ENCODE data around the gene LGI2. TPM values are rescaled to one million over a fixed set of nuclear protein-coding genes. Genes with fewer than 3 reads are reported as not detected.

Gene LGI2
- total RNA-seq, 5 donors from 2014 or later (not counting 1 experiment from before 2014, with no cell fraction given): 0.03 TPM; not detected in 4

DNA sequence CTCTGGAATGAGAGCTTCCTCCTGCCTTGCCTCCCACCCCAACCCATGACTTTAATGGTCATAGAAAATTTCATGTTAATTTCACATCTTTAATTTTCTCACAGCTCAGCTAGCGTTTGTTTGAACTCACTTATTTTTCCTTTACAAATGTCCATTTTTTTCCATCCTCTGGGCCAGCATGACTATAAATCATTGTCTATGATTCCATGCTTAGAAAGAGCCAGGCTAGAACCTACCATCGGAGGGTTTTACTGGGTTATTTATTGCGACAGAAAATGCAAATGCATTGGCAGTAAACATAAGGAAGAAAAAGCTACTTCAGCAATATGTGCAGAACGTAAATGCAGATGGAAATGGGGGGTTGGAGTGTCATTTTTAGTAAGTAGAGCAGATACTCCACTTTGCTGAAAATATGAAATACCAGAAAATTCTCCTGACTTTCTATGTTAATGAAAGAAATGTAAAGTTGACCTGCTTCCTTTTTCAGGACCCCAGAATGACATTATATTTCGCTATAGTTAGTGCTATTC, 37.1 kb downstream of the LGI2 start:
- ChIA-PET POLR2A (no interaction called here), CTCF (interaction anchor here in 1 of 2 donors (0.5 kb wide), 1 partner anchor 1477 kb away, joined by 8 read pairs; no protein-coding TSS in a partner anchor)
- Histone ChIP-seq H3K27ac (ENCODE audit: low read length) (no peak overlapping the region), H3K4me1 (ENCODE audit: control insufficient read depth in 1 of 2, extremely low read depth in 1 of 2, insufficient read depth in 2 of 2, low read length in 2 of 2) (no peaks in the 10 kb centered on the region), H3K4me3 (ENCODE audit: control insufficient read depth in 1 of 2, extremely low read depth in 1 of 2, low read length in 1 of 2) (no peak overlapping the region), H3K27me3 (replicated peaks in 1 of 2; ENCODE audit: control insufficient read depth in 2 of 2, extremely low read depth in 1 of 2, insufficient read depth in 2 of 2, low read length in 1 of 2) (peaks cover 0 to 3% of the 10 kb centered on the region in 2 experiments), H3K36me3 (ENCODE audit: control insufficient read depth in 2 of 2, extremely low read depth in 1 of 2, insufficient read depth in 1 of 2, low read length in 1 of 2) (no peaks in the 10 kb centered on the region), H3K9me3 (no peaks in the 10 kb centered on the region)
- 71% methylated on average over 1 of the region's 5 CpGs for WGBS (ENCODE audit: insufficient coverage)
- DNase-seq: no peak
- Mint-ChIP-seq H3K36me3 (no peaks in the 10 kb centered on the region), H3K9me3 (peaks cover 0 to 5% (median 2%) of the 10 kb centered on the region in 3 donors), H3K4me3 (no peak overlapping the region), H3K4me1 (no peaks in the 10 kb centered on the region), H3K27ac (no peak overlapping the region), H3K27me3 (peaks cover 0 to 2% of the 10 kb centered on the region in 2 donors)
- no peak for ATAC-seq (replicated peaks in 1 of 4)

DNA sequence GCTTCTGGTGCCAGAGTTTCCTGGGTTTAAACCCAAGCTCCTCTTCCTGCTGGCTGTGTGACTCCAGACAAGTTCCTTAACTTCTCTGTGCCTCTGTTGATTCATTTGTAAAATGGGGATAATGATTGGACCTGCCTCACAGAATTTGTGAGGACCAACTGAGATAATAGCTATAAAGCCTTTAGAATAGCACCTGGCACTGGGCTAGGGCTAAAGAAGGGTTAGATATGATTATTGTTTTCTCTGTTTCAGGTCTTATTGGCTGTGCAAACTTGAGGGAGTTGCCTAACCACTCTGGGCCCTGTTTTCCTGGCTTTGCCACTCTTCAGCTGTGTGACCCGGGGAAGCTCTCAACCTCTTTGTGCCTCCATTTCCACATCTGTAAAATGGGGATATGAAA, 37.8 kb downstream of the LGI2 start:
- Mint-ChIP-seq H3K27ac (peak overlapping the region in 1 of 2 donors; percentile 13), H3K9me3 (peaks cover 0 to 5% (median 2%) of the 10 kb centered on the region in 3 donors), H3K27me3 (peaks cover 0 to 2% of the 10 kb centered on the region in 2 donors), H3K36me3 (no peaks in the 10 kb centered on the region), H3K4me1 (no peaks in the 10 kb centered on the region), H3K4me3 (no peak overlapping the region)
- ATAC-seq (replicated peaks in 1 of 4) (no peak), DNase-seq (no peak)
- H3K9me3 ChIP-seq: no peaks in the 10 kb centered on the region
- no CpG with 5 or more reads among the region's 1 CpG for WGBS (ENCODE audit: insufficient coverage)
- CTCF ChIA-PET: interaction anchor here in 1 of 2 donors (0.7 kb wide), 1 partner anchor 13 kb away, joined by 5 read pairs; no protein-coding TSS in a partner anchor
- no peaks in the 10 kb centered on the region for H3K4me1 ChIP-seq (ENCODE audit: control insufficient read depth in 1 of 2, extremely low read depth in 1 of 2, insufficient read depth in 2 of 2, low read length in 2 of 2)
- no peak overlapping the region for H3K4me3 ChIP-seq (ENCODE audit: control insufficient read depth in 1 of 2, extremely low read depth in 1 of 2, low read length in 1 of 2)
- POLR2A ChIA-PET: no interaction called here
- peaks cover 0 to 3% of the 10 kb centered on the region in 2 experiments for H3K27me3 ChIP-seq (replicated peaks in 1 of 2; ENCODE audit: control insufficient read depth in 2 of 2, extremely low read depth in 1 of 2, insufficient read depth in 2 of 2, low read length in 1 of 2)
- H3K36me3 ChIP-seq (ENCODE audit: control insufficient read depth in 2 of 2, extremely low read depth in 1 of 2, insufficient read depth in 1 of 2, low read length in 1 of 2): no peaks in the 10 kb centered on the region
- no peak overlapping the region for H3K27ac ChIP-seq (ENCODE audit: low read length)

DNA sequence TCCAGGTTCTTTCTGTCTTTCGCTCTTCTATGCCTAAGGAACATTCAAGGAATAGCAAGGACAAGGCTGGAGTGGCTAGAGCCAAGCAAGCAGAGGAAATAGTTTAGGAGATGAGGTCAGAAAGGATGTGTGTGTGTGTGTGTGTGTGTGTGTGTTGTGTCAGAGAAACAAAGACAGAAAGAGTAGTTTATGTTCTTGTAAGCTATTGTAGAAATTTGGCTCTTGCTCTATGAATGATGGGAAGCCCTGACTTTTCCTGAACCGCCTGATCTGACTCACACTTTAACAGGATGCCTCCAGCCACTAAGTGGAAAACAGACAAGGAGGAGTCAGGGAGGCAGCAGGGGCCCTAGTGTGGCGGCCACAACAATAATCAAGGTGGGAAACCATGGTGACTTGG, 39.7 kb downstream of the LGI2 start:
- Mint-ChIP-seq H3K27ac (no peak overlapping the region), H3K27me3 (peaks cover 0 to 3% of the 10 kb centered on the region in 2 donors), H3K36me3 (no peaks in the 10 kb centered on the region), H3K9me3 (peaks cover 0 to 5% (median 2%) of the 10 kb centered on the region in 3 donors), H3K4me3 (no peak overlapping the region), H3K4me1 (no peaks in the 10 kb centered on the region)
- H3K36me3 ChIP-seq (ENCODE audit: control insufficient read depth in 2 of 2, extremely low read depth in 1 of 2, insufficient read depth in 1 of 2, low read length in 1 of 2): no peaks in the 10 kb centered on the region
- H3K4me1 ChIP-seq (ENCODE audit: control insufficient read depth in 1 of 2, extremely low read depth in 1 of 2, insufficient read depth in 2 of 2, low read length in 2 of 2): no peaks in the 10 kb centered on the region
- no peak for ATAC-seq (replicated peaks in 1 of 4)
- CTCF ChIA-PET: interaction anchor here in 1 of 2 donors (0.5 kb wide), 1 partner anchor 234 kb away, joined by 4 read pairs; no protein-coding TSS in a partner anchor
- no peak overlapping the region for H3K4me3 ChIP-seq (ENCODE audit: control insufficient read depth in 1 of 2, extremely low read depth in 1 of 2, low read length in 1 of 2)
- H3K27ac ChIP-seq (ENCODE audit: low read length): no peak overlapping the region
- peaks cover 0 to 6% of the 10 kb centered on the region in 2 experiments for H3K27me3 ChIP-seq (replicated peaks in 1 of 2; ENCODE audit: control insufficient read depth in 2 of 2, extremely low read depth in 1 of 2, insufficient read depth in 2 of 2, low read length in 1 of 2)
- POLR2A ChIA-PET: no interaction called here
- WGBS (ENCODE audit: insufficient coverage): 75% methylated on average over 1 of the region's 3 CpGs
- H3K9me3 ChIP-seq: no peaks in the 10 kb centered on the region
- no peak for DNase-seq

DNA sequence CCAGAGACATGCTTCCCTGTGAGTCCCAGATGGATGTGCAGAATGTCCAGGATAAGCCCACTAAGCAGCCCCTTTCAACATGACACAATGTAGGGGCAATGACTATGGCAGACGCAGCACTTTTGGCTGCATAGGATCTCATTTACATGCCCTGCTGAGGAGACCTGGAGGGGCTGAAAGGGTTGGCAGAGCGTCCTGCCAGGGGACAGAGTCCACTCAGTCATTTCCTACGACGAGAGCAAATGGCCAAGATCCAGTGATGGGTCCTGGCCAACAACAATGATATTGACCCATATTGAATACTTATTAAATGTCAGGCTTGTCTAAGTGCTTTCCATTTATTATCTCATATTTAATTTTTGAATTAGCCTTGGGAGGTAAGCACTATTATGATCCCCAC, 41.4 kb downstream of the LGI2 start:
- peaks cover 0 to 5% (median 2%) of the 10 kb centered on the region in 3 donors for H3K9me3 Mint-ChIP-seq
- no peaks in the 10 kb centered on the region for H3K36me3 Mint-ChIP-seq
- no peak overlapping the region for H3K4me3 Mint-ChIP-seq
- no peaks in the 10 kb centered on the region for H3K36me3 ChIP-seq (ENCODE audit: control insufficient read depth in 2 of 2, extremely low read depth in 1 of 2, insufficient read depth in 1 of 2, low read length in 1 of 2)
- CTCF ChIA-PET: no interaction called here
- DNase-seq (no peak), ATAC-seq (replicated peaks in 1 of 4) (no peak)
- H3K27me3 ChIP-seq (replicated peaks in 1 of 2; ENCODE audit: control insufficient read depth in 2 of 2, extremely low read depth in 1 of 2, insufficient read depth in 2 of 2, low read length in 1 of 2): peaks cover 0 to 11% of the 10 kb centered on the region in 2 experiments
- no peak overlapping the region for H3K4me3 ChIP-seq (ENCODE audit: control insufficient read depth in 1 of 2, extremely low read depth in 1 of 2, low read length in 1 of 2)
- H3K27ac Mint-ChIP-seq: no peak overlapping the region
- no peaks in the 10 kb centered on the region for H3K4me1 ChIP-seq (ENCODE audit: control insufficient read depth in 1 of 2, extremely low read depth in 1 of 2, insufficient read depth in 2 of 2, low read length in 2 of 2)
- peaks cover 0 to 3% of the 10 kb centered on the region in 2 donors for H3K27me3 Mint-ChIP-seq
- WGBS (ENCODE audit: insufficient coverage): 73% methylated on average over 4 of the region's 4 CpGs
- no peaks in the 10 kb centered on the region for H3K4me1 Mint-ChIP-seq
- POLR2A ChIA-PET: no interaction called here
- H3K27ac ChIP-seq (ENCODE audit: low read length): no peak overlapping the region
- no peaks in the 10 kb centered on the region for H3K9me3 ChIP-seq

DNA sequence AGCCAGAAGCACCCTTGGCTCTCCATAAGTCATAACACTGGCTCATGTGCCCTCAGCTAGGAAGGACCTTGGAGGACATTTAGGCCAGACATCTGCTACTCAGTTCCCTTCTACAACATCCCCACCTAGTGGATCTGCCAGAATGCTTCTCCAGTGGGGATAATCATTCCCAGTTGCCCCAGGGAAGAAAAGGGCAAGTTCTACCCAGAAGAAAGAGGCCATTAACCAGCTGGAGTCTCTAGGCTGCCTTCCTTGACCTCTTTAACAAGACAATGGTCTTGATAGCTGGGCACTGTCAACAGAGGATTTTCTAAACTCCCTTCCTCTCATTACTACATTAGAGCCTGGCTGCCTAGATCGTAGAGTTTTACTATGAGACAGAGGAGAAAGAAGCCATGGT, 42.0 kb downstream of the LGI2 start:
- Mint-ChIP-seq H3K27ac (no peak overlapping the region), H3K4me3 (no peak overlapping the region), H3K4me1 (no peaks in the 10 kb centered on the region), H3K9me3 (peaks cover 0 to 5% (median 2%) of the 10 kb centered on the region in 3 donors), H3K36me3 (no peaks in the 10 kb centered on the region), H3K27me3 (peaks cover 0 to 3% of the 10 kb centered on the region in 2 donors)
- ChIA-PET POLR2A (no interaction called here), CTCF (no interaction called here)
- H3K36me3 ChIP-seq (ENCODE audit: control insufficient read depth in 2 of 2, extremely low read depth in 1 of 2, insufficient read depth in 1 of 2, low read length in 1 of 2): no peaks in the 10 kb centered on the region
- no CpG with 5 or more reads among the region's 1 CpG for WGBS (ENCODE audit: insufficient coverage)
- peaks cover 0 to 11% of the 10 kb centered on the region in 2 experiments for H3K27me3 ChIP-seq (replicated peaks in 1 of 2; ENCODE audit: control insufficient read depth in 2 of 2, extremely low read depth in 1 of 2, insufficient read depth in 2 of 2, low read length in 1 of 2)
- no peaks in the 10 kb centered on the region for H3K9me3 ChIP-seq
- no peak for ATAC-seq (replicated peaks in 1 of 4)
- H3K4me1 ChIP-seq (ENCODE audit: control insufficient read depth in 1 of 2, extremely low read depth in 1 of 2, insufficient read depth in 2 of 2, low read length in 2 of 2): no peaks in the 10 kb centered on the region
- no peak overlapping the region for H3K4me3 ChIP-seq (ENCODE audit: control insufficient read depth in 1 of 2, extremely low read depth in 1 of 2, low read length in 1 of 2)
- no peak overlapping the region for H3K27ac ChIP-seq (ENCODE audit: low read length)
- no peak for DNase-seq

DNA sequence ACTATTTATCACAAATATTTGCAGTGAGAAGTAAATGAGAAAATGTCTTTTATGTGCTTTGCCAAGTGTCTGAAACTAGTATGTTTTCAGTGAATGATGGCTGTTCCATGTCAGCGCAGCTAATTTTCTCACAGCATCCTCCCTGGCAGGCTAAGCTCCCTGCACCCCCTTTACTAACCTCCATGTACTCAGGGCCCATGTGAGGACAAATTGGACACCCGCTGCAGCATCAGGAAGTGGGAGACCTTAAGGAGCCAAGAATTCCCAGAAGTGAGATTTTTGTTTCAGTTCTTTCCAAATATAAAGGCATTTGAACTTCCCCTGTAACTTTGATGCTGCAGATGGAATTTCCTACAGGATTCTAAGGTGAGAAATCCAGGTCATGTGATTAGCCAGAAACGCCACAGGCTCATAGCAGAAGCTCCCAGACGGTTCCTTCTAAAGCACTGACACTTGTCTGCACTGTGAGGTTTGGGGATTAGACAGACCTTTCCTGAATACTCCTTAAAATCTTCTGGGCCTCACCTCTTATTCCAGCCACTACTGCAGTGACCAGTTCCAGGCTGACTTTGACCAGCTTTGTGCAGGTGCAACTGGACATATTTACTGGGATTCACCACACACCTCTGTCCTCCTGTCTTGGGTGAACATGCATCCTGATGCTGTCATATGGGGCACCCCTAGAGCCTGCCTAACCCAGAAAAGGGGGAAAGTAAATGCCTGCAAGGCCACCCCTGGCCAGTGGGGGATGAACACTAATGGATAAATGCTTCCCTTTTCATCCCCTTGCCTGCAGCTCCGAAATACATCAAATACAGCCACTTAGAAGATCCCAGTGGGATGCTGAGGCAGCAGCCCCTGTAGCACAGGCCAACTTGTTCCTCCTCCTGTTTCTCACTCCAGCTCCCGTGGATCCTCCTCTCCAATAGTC, 45.9 kb downstream of the LGI2 start:
- no peak overlapping the region for H3K27ac ChIP-seq (ENCODE audit: low read length)
- ATAC-seq (replicated peaks in 1 of 4) (no peak), DNase-seq (no peak)
- Mint-ChIP-seq H3K27me3 (peaks cover 7 to 8% of the 10 kb centered on the region in 2 donors), H3K4me3 (no peak overlapping the region), H3K4me1 (peaks cover 5 to 6% (median 5%) of the 10 kb centered on the region in 3 donors), H3K9me3 (no peaks in the 10 kb centered on the region), H3K27ac (no peak overlapping the region), H3K36me3 (no peaks in the 10 kb centered on the region)
- 33% methylated on average over 1 of the region's 6 CpGs for WGBS (ENCODE audit: insufficient coverage)
- ChIA-PET CTCF (no interaction called here), POLR2A (no interaction called here)
- H3K4me1 ChIP-seq (ENCODE audit: control insufficient read depth in 1 of 2, extremely low read depth in 1 of 2, insufficient read depth in 2 of 2, low read length in 2 of 2): peaks cover 0 to 5% of the 10 kb centered on the region in 2 experiments
- H3K4me3 ChIP-seq (ENCODE audit: control insufficient read depth in 1 of 2, extremely low read depth in 1 of 2, low read length in 1 of 2): no peak overlapping the region
- H3K9me3 ChIP-seq: no peaks in the 10 kb centered on the region
- peaks cover 0 to 13% of the 10 kb centered on the region in 2 experiments for H3K27me3 ChIP-seq (replicated peaks in 1 of 2; ENCODE audit: control insufficient read depth in 2 of 2, extremely low read depth in 1 of 2, insufficient read depth in 2 of 2, low read length in 1 of 2)
- no peaks in the 10 kb centered on the region for H3K36me3 ChIP-seq (ENCODE audit: control insufficient read depth in 2 of 2, extremely low read depth in 1 of 2, insufficient read depth in 1 of 2, low read length in 1 of 2)

Data from T-cell (primary cell).